ENCODE measurements around the gene KCNQ1. TPM values are rescaled to one million over a fixed set of nuclear protein-coding genes. Genes with fewer than 3 reads are reported as not detected.

KCNQ1 gene
- total RNA-seq, 4 donors from 2014 or later, result 0.89 to 2.2 (median 1.3) TPM

GRCh38 chr11:2652333-2653197 lies 207.8 kb downstream of the KCNQ1 start:
- H3K27me3 ChIP-seq, result no peaks in the 10 kb centered on the region
- DNase-seq (ENCODE audit: low spot score in 2 of 2), result no peak
- WGBS, result 71% methylated on average over 11 of the region's 11 CpGs
- H3K27ac ChIP-seq, result no peak overlapping the region
- H3K4me1 ChIP-seq, result no peaks in the 10 kb centered on the region
- no peak overlapping the region for H3K4me3 ChIP-seq
- no peaks in the 10 kb centered on the region for H3K36me3 ChIP-seq
- H3K9me3 ChIP-seq, result peaks cover 18% of the 10 kb centered on the region
- no peak for TF ChIP-seq EP300 (IDR thresholded peaks at IDR 0.05)
- no peak for TF ChIP-seq POLR2A (IDR thresholded peaks at IDR 0.05)
- TF ChIP-seq POLR2AphosphoS5 (IDR thresholded peaks at IDR 0.05), result no peak
- TF ChIP-seq CTCF (IDR thresholded peaks at IDR 0.05), result no peak

- TF ChIP-seq POLR2AphosphoS5 (IDR thresholded peaks at IDR 0.05) (no peak), CTCF (IDR thresholded peaks at IDR 0.05) (no peak), EP300 (IDR thresholded peaks at IDR 0.05) (no peak), POLR2A (IDR thresholded peaks at IDR 0.05) (no peak)
- no peaks in the 10 kb centered on the region for H3K4me1 ChIP-seq
- no peaks in the 10 kb centered on the region for H3K36me3 ChIP-seq
- 95% methylated on average over 1 of the region's 1 CpG for WGBS
- H3K27me3 ChIP-seq, result no peaks in the 10 kb centered on the region
- peaks cover 14% of the 10 kb centered on the region for H3K9me3 ChIP-seq
- H3K27ac ChIP-seq, result no peak overlapping the region
- no peak for DNase-seq (ENCODE audit: low spot score in 2 of 2)
- no peak overlapping the region for H3K4me3 ChIP-seq
These were observed 208.4 kb downstream of the KCNQ1 start for GRCh38 chr11:2653198-2653551.

- DNase-seq (ENCODE audit: low spot score in 2 of 2), result peak in 1 of 2 donors; percentile 40
- no peak for TF ChIP-seq CTCF (IDR thresholded peaks at IDR 0.05)
- Histone ChIP-seq H3K4me3 (no peak overlapping the region), H3K27ac (no peak overlapping the region), H3K27me3 (no peaks in the 10 kb centered on the region), H3K36me3 (no peaks in the 10 kb centered on the region), H3K9me3 (peaks cover 10% of the 10 kb centered on the region), H3K4me1 (no peaks in the 10 kb centered on the region)
- 76% methylated on average over 16 of the region's 16 CpGs for WGBS
These were observed 209.3 kb downstream of the KCNQ1 start for GRCh38 chr11:2653930-2654739.

- 77% methylated on average over 6 of the region's 6 CpGs for WGBS
- no peaks in the 10 kb centered on the region for H3K4me1 ChIP-seq
- no peak overlapping the region for H3K27ac ChIP-seq
- H3K27me3 ChIP-seq, result no peaks in the 10 kb centered on the region
- H3K4me3 ChIP-seq, result no peak overlapping the region
- H3K36me3 ChIP-seq, result no peaks in the 10 kb centered on the region
- DNase-seq (ENCODE audit: low spot score in 2 of 2), result peak in 1 of 2 donors; percentile 28
- peaks cover 10% of the 10 kb centered on the region for H3K9me3 ChIP-seq
- TF ChIP-seq POLR2AphosphoS5 (IDR thresholded peaks at IDR 0.05) (no peak), POLR2A (IDR thresholded peaks at IDR 0.05) (no peak), EP300 (IDR thresholded peaks at IDR 0.05) (no peak), CTCF (IDR thresholded peaks at IDR 0.05) (no peak)
These were observed 210.4 kb downstream of the KCNQ1 start for GRCh38 chr11:2655016-2655719.
